ENCODE results near the gene PSIP1.
A peak's percentile ranks its signal among the peaks of the same experiment; 100 is the strongest.

PSIP1 gene

DNA sequence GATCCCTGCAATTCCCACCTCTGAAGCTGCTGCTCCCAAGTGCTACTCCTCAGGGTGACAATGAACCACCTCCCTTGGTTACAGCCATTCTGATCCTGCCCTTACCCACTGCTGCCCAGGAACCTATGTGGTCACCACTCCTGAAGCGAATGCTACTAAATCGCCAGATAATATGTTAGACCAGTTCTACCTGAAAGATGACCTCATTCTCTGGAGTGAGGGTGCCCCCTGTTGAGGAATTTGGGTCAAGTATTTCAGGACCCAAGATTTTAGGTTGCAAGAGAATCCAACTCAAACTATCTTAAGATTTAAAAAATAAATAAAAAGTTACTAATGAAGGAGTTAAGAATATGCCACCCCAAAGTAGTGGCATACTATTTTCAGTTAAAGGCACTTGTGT lies 93.9 kb downstream of the PSIP1 start:
- ATAC-seq = peak; percentile 61
- TF ChIP-seq OSR1 (CRISPR knock-in tag; IDR thresholded peaks at IDR 0.05) (no peak), RARB (CRISPR knock-in tag; IDR thresholded peaks at IDR 0.05) (no peak), BACH2 (CRISPR knock-in tag; IDR thresholded peaks at IDR 0.05; ENCODE audit: borderline replicate concordance) (no peak), ZFP3 (CRISPR knock-in tag; IDR thresholded peaks at IDR 0.05) (no peak), ESRRG (CRISPR knock-in tag; IDR thresholded peaks at IDR 0.05) (no peak), ARNTL (CRISPR knock-in tag; IDR thresholded peaks at IDR 0.05; ENCODE audit: borderline replicate concordance, low read depth) (no peak), PPARA (CRISPR knock-in tag; IDR thresholded peaks at IDR 0.05; ENCODE audit: borderline replicate concordance) (no peak)
- TF ChIP-seq, protein P1, sequence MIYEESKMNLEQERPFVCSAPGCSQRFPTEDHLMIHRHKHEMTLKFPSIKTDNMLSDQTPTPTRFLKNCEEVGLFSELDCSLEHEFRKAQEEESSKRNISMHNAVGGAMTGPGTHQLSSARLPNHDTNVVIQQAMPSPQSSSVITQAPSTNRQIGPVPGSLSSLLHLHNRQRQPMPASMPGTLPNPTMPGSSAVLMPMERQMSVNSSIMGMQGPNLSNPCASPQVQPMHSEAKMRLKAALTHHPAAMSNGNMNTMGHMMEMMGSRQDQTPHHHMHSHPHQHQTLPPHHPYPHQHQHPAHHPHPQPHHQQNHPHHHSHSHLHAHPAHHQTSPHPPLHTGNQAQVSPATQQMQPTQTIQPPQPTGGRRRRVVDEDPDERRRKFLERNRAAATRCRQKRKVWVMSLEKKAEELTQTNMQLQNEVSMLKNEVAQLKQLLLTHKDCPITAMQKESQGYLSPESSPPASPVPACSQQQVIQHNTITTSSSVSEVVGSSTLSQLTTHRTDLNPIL (CRISPR knock-in tag; IDR thresholded peaks at IDR 0.05; ENCODE audit: low read depth) = no peak
